ENCODE data around the gene CCDC68.

GRCh38 chr18:54880395-54881105 is 78.7 kb downstream of the CCDC68 start:
- TF ChIP-seq, protein P1, sequence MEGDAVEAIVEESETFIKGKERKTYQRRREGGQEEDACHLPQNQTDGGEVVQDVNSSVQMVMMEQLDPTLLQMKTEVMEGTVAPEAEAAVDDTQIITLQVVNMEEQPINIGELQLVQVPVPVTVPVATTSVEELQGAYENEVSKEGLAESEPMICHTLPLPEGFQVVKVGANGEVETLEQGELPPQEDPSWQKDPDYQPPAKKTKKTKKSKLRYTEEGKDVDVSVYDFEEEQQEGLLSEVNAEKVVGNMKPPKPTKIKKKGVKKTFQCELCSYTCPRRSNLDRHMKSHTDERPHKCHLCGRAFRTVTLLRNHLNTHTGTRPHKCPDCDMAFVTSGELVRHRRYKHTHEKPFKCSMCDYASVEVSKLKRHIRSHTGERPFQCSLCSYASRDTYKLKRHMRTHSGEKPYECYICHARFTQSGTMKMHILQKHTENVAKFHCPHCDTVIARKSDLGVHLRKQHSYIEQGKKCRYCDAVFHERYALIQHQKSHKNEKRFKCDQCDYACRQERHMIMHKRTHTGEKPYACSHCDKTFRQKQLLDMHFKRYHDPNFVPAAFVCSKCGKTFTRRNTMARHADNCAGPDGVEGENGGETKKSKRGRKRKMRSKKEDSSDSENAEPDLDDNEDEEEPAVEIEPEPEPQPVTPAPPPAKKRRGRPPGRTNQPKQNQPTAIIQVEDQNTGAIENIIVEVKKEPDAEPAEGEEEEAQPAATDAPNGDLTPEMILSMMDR (IDR thresholded peaks at IDR 0.05; ENCODE audit: low read length): no peak
- TF ChIP-seq EZH2phosphoT487 (IDR thresholded peaks at IDR 0.05; ENCODE audit: low read length): no peak
- no peak for TF ChIP-seq EZH2 (optimal IDR thresholded peaks at IDR 0.05; ENCODE audit: low read depth, low read length)

Data from MM.1S (cell line).